Ectodermal cell (in vitro differentiated cells): ENCODE measurements around the gene ESRRG.
"Not testable (repeated sequence)": the region's sequence is repeated elsewhere in the genome, so short reads cannot be mapped to it uniquely, and the experiment has no call there.

Source experiments
- H3K27ac ChIP-seq: 2 replicates; pipeline ENCODE4 v1.7.0; 2013; ENCODE audit warnings: mild to moderate bottlenecking, low read depth, low read length; ENCODE audit not compliant: insufficient read depth, poor library complexity, severe bottlenecking
- H3K27me3 ChIP-seq: 2 replicates; pipeline ENCODE4 v1.7.0; 2013; ENCODE audit warnings: mild to moderate bottlenecking, low read length; ENCODE audit not compliant: insufficient read depth, control insufficient read depth, poor library complexity, severe bottlenecking
- H3K36me3 ChIP-seq: one replicate; pipeline ENCODE4 v1.7.0; 2013; ENCODE audit warnings: low read length; ENCODE audit not compliant: control insufficient read depth, insufficient read depth
- H3K4me1 ChIP-seq: one replicate; pipeline ENCODE4 v1.7.0; 2013; ENCODE audit warnings: low read length; ENCODE audit not compliant: control insufficient read depth, insufficient read depth
- H3K4me3 ChIP-seq: 2 replicates; pipeline ENCODE4 v1.7.0; 2013; ENCODE audit warnings: low read depth, low read length, control low read depth; ENCODE audit not compliant: insufficient read depth
- H3K9me3 ChIP-seq: 2 replicates; pipeline ENCODE4 v1.7.0; 2013; ENCODE audit warnings: mild to moderate bottlenecking, low read length, moderate library complexity; ENCODE audit not compliant: control insufficient read depth
- WGBS, 2 experiments: methylation state at CpG; one replicate each; pipeline ENCODE4 v1.1.7; 2013; ENCODE audit warnings: missing lambda C conversion rate in 2 of 2; 5-methylcytosine and 5-hydroxymethylcytosine counted together

Gene ESRRG

GRCh38 chr1:216705676-216706075, 17.6 kb downstream of the ESRRG start:
- 86 to 87% methylated on average over 2 of the region's 4 CpGs for WGBS, 2 experiments
- no peaks in the 10 kb centered on the region for H3K27me3 ChIP-seq
- no peaks in the 10 kb centered on the region for H3K36me3 ChIP-seq
- H3K9me3 ChIP-seq: no peaks in the 10 kb centered on the region
- no peak overlapping the region for H3K27ac ChIP-seq
- no peak overlapping the region for H3K4me3 ChIP-seq
- H3K4me1 ChIP-seq: peaks cover 8% of the 10 kb centered on the region

GRCh38 chr1:216704065-216704464, 19.2 kb downstream of the ESRRG start:
- 83 to 94% methylated on average over 9 of the region's 9 CpGs for WGBS, 2 experiments

GRCh38 chr1:216702170-216702569, 21.1 kb downstream of the ESRRG start:
- WGBS, 2 experiments: 100% methylated on average over 1 of the region's 3 CpGs
- Histone ChIP-seq H3K27ac (no peak overlapping the region), H3K27me3 (no peaks in the 10 kb centered on the region), H3K4me1 (peaks cover 12% of the 10 kb centered on the region), H3K36me3 (no peaks in the 10 kb centered on the region), H3K4me3 (no peak overlapping the region), H3K9me3 (no peaks in the 10 kb centered on the region)

More at GRCh38 chr1:216704065-216704464, 19.2 kb downstream of the ESRRG start:
- peaks cover 12% of the 10 kb centered on the region for H3K4me1 ChIP-seq
- not testable (repeated sequence) for H3K27ac ChIP-seq, H3K27me3 ChIP-seq, H3K36me3 ChIP-seq, H3K9me3 ChIP-seq, H3K4me3 ChIP-seq

- no peaks in the 10 kb centered on the region for H3K27me3 ChIP-seq
- H3K9me3 ChIP-seq: no peaks in the 10 kb centered on the region
- peaks cover 10% of the 10 kb centered on the region for H3K4me1 ChIP-seq
- no peak overlapping the region for H3K4me3 ChIP-seq
- WGBS, 2 experiments: 95% methylated on average over 4 of the region's 4 CpGs; no CpG with 5 or more reads in 1 of the 2 experiments
- H3K36me3 ChIP-seq: no peaks in the 10 kb centered on the region
- H3K27ac ChIP-seq: no peak overlapping the region
These were observed 22.4 kb downstream of the ESRRG start for GRCh38 chr1:216700779-216701178.

- H3K9me3 ChIP-seq: no peaks in the 10 kb centered on the region
- WGBS, 2 experiments: 85 to 100% methylated on average over 3 of the region's 3 CpGs
- no peaks in the 10 kb centered on the region for H3K36me3 ChIP-seq
- peaks cover 5% of the 10 kb centered on the region for H3K4me1 ChIP-seq
- no peak overlapping the region for H3K27ac ChIP-seq
- H3K4me3 ChIP-seq: no peak overlapping the region
- no peaks in the 10 kb centered on the region for H3K27me3 ChIP-seq
These were observed 31.5 kb downstream of the ESRRG start for GRCh38 chr1:216691710-216692109.

- H3K27ac ChIP-seq: no peak overlapping the region
- H3K27me3 ChIP-seq: no peaks in the 10 kb centered on the region
- 86 to 96% methylated on average over 1 of the region's 1 CpG for WGBS, 2 experiments
These were observed 32.6 kb downstream of the ESRRG start for GRCh38 chr1:216690603-216691002.

GRCh38 chr1:216688127-216688657, 35.0 kb downstream of the ESRRG start:
- Histone ChIP-seq H3K9me3 (no peaks in the 10 kb centered on the region), H3K27ac (no peak overlapping the region), H3K4me1 (peaks cover 8% of the 10 kb centered on the region), H3K4me3 (no peak overlapping the region), H3K27me3 (no peaks in the 10 kb centered on the region), H3K36me3 (no peaks in the 10 kb centered on the region)
- 80 to 84% methylated on average over 8 of the region's 8 CpGs for WGBS, 2 experiments

More at GRCh38 chr1:216690603-216691002, 32.6 kb downstream of the ESRRG start:
- Histone ChIP-seq H3K9me3 (no peaks in the 10 kb centered on the region), H3K4me3 (no peak overlapping the region), H3K36me3 (no peaks in the 10 kb centered on the region), H3K4me1 (peaks cover 8% of the 10 kb centered on the region)

GRCh38 chr1:216686860-216687766, 36.1 kb downstream of the ESRRG start:
- H3K36me3 ChIP-seq: no peaks in the 10 kb centered on the region
- no peaks in the 10 kb centered on the region for H3K9me3 ChIP-seq
- no peaks in the 10 kb centered on the region for H3K27me3 ChIP-seq
- peaks cover 8% of the 10 kb centered on the region for H3K4me1 ChIP-seq
- no peak overlapping the region for H3K4me3 ChIP-seq
- H3K27ac ChIP-seq: no peak overlapping the region
- WGBS, 2 experiments: 19 to 20% methylated on average over 13 of the region's 14 CpGs

- Histone ChIP-seq H3K9me3 (no peaks in the 10 kb centered on the region), H3K4me3 (no peak overlapping the region), H3K36me3 (no peaks in the 10 kb centered on the region), H3K27me3 (no peaks in the 10 kb centered on the region), H3K4me1 (peaks cover 8% of the 10 kb centered on the region), H3K27ac (no peak overlapping the region)
- 85 to 86% methylated on average over 7 of the region's 7 CpGs for WGBS, 2 experiments
These were observed 40.5 kb downstream of the ESRRG start for GRCh38 chr1:216682752-216683151.

- Histone ChIP-seq H3K27me3 (no peaks in the 10 kb centered on the region), H3K9me3 (no peaks in the 10 kb centered on the region), H3K27ac (no peak overlapping the region), H3K4me1 (no peaks in the 10 kb centered on the region), H3K4me3 (no peak overlapping the region), H3K36me3 (no peaks in the 10 kb centered on the region)
- 91 to 92% methylated on average over 14 of the region's 14 CpGs for WGBS, 2 experiments
These were observed 44.1 kb downstream of the ESRRG start for GRCh38 chr1:216679108-216679507.
